ENCODE results near the gene CIC. TPM values are rescaled to one million over a fixed set of nuclear protein-coding genes. Genes with fewer than 3 reads are reported as not detected.

CIC gene
- total RNA-seq, 4 donors from 2014 or later: 15.2 to 52.2 (median 41.5) TPM

DNA sequence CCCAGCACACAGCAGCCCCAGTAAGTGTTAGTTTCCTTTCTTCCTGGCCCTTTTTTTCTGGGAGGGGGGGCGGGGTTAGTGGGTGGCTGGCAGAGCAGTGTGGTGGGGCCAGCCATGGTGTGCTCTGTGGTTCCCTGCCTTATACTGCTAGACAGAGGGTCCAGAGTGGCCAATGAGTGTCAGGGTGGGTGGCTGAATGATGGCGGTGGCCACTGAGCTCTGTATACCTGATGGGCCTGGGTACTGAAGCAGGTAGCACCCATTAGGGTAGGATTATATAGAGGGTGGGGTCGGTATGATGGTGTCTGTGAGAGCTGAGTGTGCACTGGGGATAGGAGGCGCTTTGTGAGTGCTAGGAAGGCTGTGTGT, 13.8 kb downstream of the CIC start:
- peak overlapping the region; percentile 43 to 60 (median 58) for H3K4me3 ChIP-seq
- no peak for TF ChIP-seq POLR2A (IDR thresholded peaks at IDR 0.05)
- TF ChIP-seq, protein P1, sequence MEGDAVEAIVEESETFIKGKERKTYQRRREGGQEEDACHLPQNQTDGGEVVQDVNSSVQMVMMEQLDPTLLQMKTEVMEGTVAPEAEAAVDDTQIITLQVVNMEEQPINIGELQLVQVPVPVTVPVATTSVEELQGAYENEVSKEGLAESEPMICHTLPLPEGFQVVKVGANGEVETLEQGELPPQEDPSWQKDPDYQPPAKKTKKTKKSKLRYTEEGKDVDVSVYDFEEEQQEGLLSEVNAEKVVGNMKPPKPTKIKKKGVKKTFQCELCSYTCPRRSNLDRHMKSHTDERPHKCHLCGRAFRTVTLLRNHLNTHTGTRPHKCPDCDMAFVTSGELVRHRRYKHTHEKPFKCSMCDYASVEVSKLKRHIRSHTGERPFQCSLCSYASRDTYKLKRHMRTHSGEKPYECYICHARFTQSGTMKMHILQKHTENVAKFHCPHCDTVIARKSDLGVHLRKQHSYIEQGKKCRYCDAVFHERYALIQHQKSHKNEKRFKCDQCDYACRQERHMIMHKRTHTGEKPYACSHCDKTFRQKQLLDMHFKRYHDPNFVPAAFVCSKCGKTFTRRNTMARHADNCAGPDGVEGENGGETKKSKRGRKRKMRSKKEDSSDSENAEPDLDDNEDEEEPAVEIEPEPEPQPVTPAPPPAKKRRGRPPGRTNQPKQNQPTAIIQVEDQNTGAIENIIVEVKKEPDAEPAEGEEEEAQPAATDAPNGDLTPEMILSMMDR (IDR thresholded peaks at IDR 0.05 in 4 of 5, conservative IDR thresholded peaks at IDR 0.05 in 1 of 5): no peak
- no peak for DNase-seq
- no peak for ATAC-seq
- peaks cover 0 to 11% of the 10 kb centered on the region in 2 donors for H3K36me3 ChIP-seq
- H3K4me1 ChIP-seq: peaks cover 64 to 70% of the 10 kb centered on the region in 2 donors
- no peaks in the 10 kb centered on the region for H3K9me3 ChIP-seq
- intact Hi-C loops (cut with DNase I; ENCODE audit: low total_unique reads) (loop anchor here (1.0 kb wide), 1 partner anchor 14 kb away; the partner anchor contains the start of gene CIC), in situ Hi-C loops (cut with MboI; ENCODE audit: low sequenced_read_pairs in 4 of 4) (no loop called here)
- no peaks in the 10 kb centered on the region for H3K27me3 ChIP-seq
- H3K27ac ChIP-seq: peak overlapping the region; percentile 95 to 97 (median 96)

GRCh38 chr19:42283188-42284065, 14.4 kb downstream of the CIC start:
- DNase-seq (peak; percentile 89 to 96), ATAC-seq (peak; percentile 64 to 71)
- H3K27me3 ChIP-seq: no peaks in the 10 kb centered on the region
- in situ Hi-C loops (cut with MboI; ENCODE audit: low sequenced_read_pairs in 4 of 4) (no loop called here), intact Hi-C loops (cut with DNase I; ENCODE audit: low total_unique reads) (loop anchor here (1.0 kb wide), 4 partner anchors 14 to 42 kb away; partner anchors contain the start of genes CIC, MEGF8, PAFAH1B3 and PRR19)
- peak overlapping the region; percentile 43 to 60 (median 58) for H3K4me3 ChIP-seq
- H3K27ac ChIP-seq: peak overlapping the region; percentile 95 to 97 (median 96)
- H3K36me3 ChIP-seq: peaks cover 0 to 17% of the 10 kb centered on the region in 2 donors
- TF ChIP-seq, protein P1 (IDR thresholded peaks at IDR 0.05 in 4 of 5, conservative IDR thresholded peaks at IDR 0.05 in 1 of 5): no peak
- peak in 1 of 2 donors; percentile 68 for TF ChIP-seq POLR2A (IDR thresholded peaks at IDR 0.05)
- no peaks in the 10 kb centered on the region for H3K9me3 ChIP-seq
- peaks cover 58 to 64% of the 10 kb centered on the region in 2 donors for H3K4me1 ChIP-seq

- peaks cover 0 to 23% of the 10 kb centered on the region in 2 donors for H3K36me3 ChIP-seq
- DNase-seq (peak; percentile 71 to 80), ATAC-seq (peak; percentile 62 to 64)
- H3K27me3 ChIP-seq: no peaks in the 10 kb centered on the region
- peak overlapping the region; percentile 95 to 97 (median 96) for H3K27ac ChIP-seq
- H3K4me3 ChIP-seq: peak overlapping the region in 2 of 4 donors; percentile 43 to 69
- intact Hi-C loops (cut with DNase I; ENCODE audit: low total_unique reads) (loop anchor here (1.0 kb wide), 3 partner anchors 18 to 41 kb away; partner anchors contain the start of genes MEGF8, PAFAH1B3 and PRR19), in situ Hi-C loops (cut with MboI; ENCODE audit: low sequenced_read_pairs in 4 of 4) (no loop called here)
- TF ChIP-seq POLR2A (IDR thresholded peaks at IDR 0.05): peak; percentile 77 to 83
- TF ChIP-seq, protein P1 (IDR thresholded peaks at IDR 0.05 in 4 of 5, conservative IDR thresholded peaks at IDR 0.05 in 1 of 5): no peak
- H3K4me1 ChIP-seq: peaks cover 51 to 57% of the 10 kb centered on the region in 2 donors
- no peaks in the 10 kb centered on the region for H3K9me3 ChIP-seq
Measured at GRCh38 chr19:42284066-42284501, 15.0 kb downstream of the CIC start.

- in situ Hi-C loops (cut with MboI; ENCODE audit: low sequenced_read_pairs in 4 of 4) (loop anchor here in 1 of 4 donors (5.0 kb wide), 1 partner anchor 42 kb away; the partner anchor contains the start of gene GSK3A), intact Hi-C loops (cut with DNase I; ENCODE audit: low total_unique reads) (loop anchor here (1.0 kb wide), 3 partner anchors 18 to 41 kb away; partner anchors contain the start of genes MEGF8, PAFAH1B3 and PRR19)
- H3K36me3 ChIP-seq: peaks cover 0 to 30% of the 10 kb centered on the region in 2 donors
- H3K4me3 ChIP-seq: peak overlapping the region; percentile 54 to 85 (median 72)
- TF ChIP-seq, protein P1 (IDR thresholded peaks at IDR 0.05 in 4 of 5, conservative IDR thresholded peaks at IDR 0.05 in 1 of 5): no peak
- no peak for TF ChIP-seq POLR2A (IDR thresholded peaks at IDR 0.05)
- H3K27me3 ChIP-seq: no peaks in the 10 kb centered on the region
- peak overlapping the region; percentile 81 to 95 (median 87) for H3K27ac ChIP-seq
- DNase-seq (no peak), ATAC-seq (no peak)
- H3K9me3 ChIP-seq: no peaks in the 10 kb centered on the region
- peaks cover 45 to 52% of the 10 kb centered on the region in 2 donors for H3K4me1 ChIP-seq
Measured at GRCh38 chr19:42284591-42285341, 15.7 kb downstream of the CIC start.
